T-helper 2 cell treated with Interferon-gamma antibody and Interleukin-4, amounts not matched to agents 5 μg/mL and 100 μg/mL, for 36 hours (primary cell): Measurements from ENCODE around the gene PIP4K2A.
A peak's percentile ranks its signal among the peaks of the same experiment; 100 is the strongest.
"Not testable (repeated sequence)": the region's sequence is repeated elsewhere in the genome, so short reads cannot be mapped to it uniquely, and the experiment has no call there.

ENCODE experiments used
- DNase-seq: peaks from one replicate; pipeline ENCODE4 v3.0.0; 2021; ENCODE audit warnings: low spot score
- H3K27ac Mint-ChIP-seq: one replicate; pipeline ENCODE4 v1.8.0; 2021; ENCODE audit warnings: mild to moderate bottlenecking, mixed read lengths
- H3K27me3 Mint-ChIP-seq: one replicate; pipeline ENCODE4 v1.8.0; 2021; ENCODE audit warnings: low read depth, mixed read lengths
- H3K36me3 Mint-ChIP-seq: one replicate; pipeline ENCODE4 v1.8.0; 2021; ENCODE audit warnings: low read depth, mixed read lengths
- H3K4me1 Mint-ChIP-seq: one replicate; pipeline ENCODE4 v1.8.0; 2021; ENCODE audit warnings: low read depth, mixed read lengths
- H3K4me3 Mint-ChIP-seq: one replicate; pipeline ENCODE4 v1.8.0; 2022; ENCODE audit warnings: mild to moderate bottlenecking, moderate library complexity, mixed read lengths
- H3K9me3 Mint-ChIP-seq: one replicate; pipeline ENCODE4 v1.8.0; 2021; ENCODE audit warnings: mixed read lengths

Gene PIP4K2A

GRCh38 chr10:22697800-22698199, 16.6 kb downstream of the PIP4K2A start:
- H3K4me1 Mint-ChIP-seq, result peaks cover 56% of the 10 kb centered on the region
- no peak overlapping the region for H3K4me3 Mint-ChIP-seq
- H3K36me3 Mint-ChIP-seq, result peaks cover 18% of the 10 kb centered on the region
- H3K27me3 Mint-ChIP-seq, result no peaks in the 10 kb centered on the region
- no peak overlapping the region for H3K27ac Mint-ChIP-seq
- no peak for DNase-seq
- no peaks in the 10 kb centered on the region for H3K9me3 Mint-ChIP-seq

- no peaks in the 10 kb centered on the region for H3K9me3 Mint-ChIP-seq
- H3K36me3 Mint-ChIP-seq, result peaks cover 13% of the 10 kb centered on the region
- H3K27ac Mint-ChIP-seq, result no peak overlapping the region
- H3K4me3 Mint-ChIP-seq, result no peak overlapping the region
- no peaks in the 10 kb centered on the region for H3K27me3 Mint-ChIP-seq
- H3K4me1 Mint-ChIP-seq, result peaks cover 56% of the 10 kb centered on the region
- DNase-seq, result no peak
Measured at GRCh38 chr10:22697101-22697500, 17.3 kb downstream of the PIP4K2A start.

- Mint-ChIP-seq H3K36me3 (peaks cover 12% of the 10 kb centered on the region), H3K4me1 (peaks cover 55% of the 10 kb centered on the region), H3K9me3 (no peaks in the 10 kb centered on the region), H3K27ac (peak overlapping the region; percentile 87), H3K27me3 (no peaks in the 10 kb centered on the region), H3K4me3 (peak overlapping the region; percentile 73)
- DNase-seq, result no peak
Measured at GRCh38 chr10:22693860-22694259, 20.5 kb downstream of the PIP4K2A start.

- peak overlapping the region; percentile 73 for H3K4me3 Mint-ChIP-seq
- peak overlapping the region; percentile 87 for H3K27ac Mint-ChIP-seq
- H3K27me3 Mint-ChIP-seq, result no peaks in the 10 kb centered on the region
- H3K4me1 Mint-ChIP-seq, result peaks cover 59% of the 10 kb centered on the region
- peaks cover 12% of the 10 kb centered on the region for H3K36me3 Mint-ChIP-seq
- DNase-seq, result peak; percentile 45
- H3K9me3 Mint-ChIP-seq, result no peaks in the 10 kb centered on the region
Measured at GRCh38 chr10:22693371-22693784, 21.0 kb downstream of the PIP4K2A start.

GRCh38 chr10:22692119-22692518, 22.3 kb downstream of the PIP4K2A start:
- H3K27ac Mint-ChIP-seq, H3K27me3 Mint-ChIP-seq, H3K4me3 Mint-ChIP-seq, DNase-seq, H3K9me3 Mint-ChIP-seq: not testable (repeated sequence)
- H3K4me1 Mint-ChIP-seq, result peaks cover 68% of the 10 kb centered on the region
- peaks cover 13% of the 10 kb centered on the region for H3K36me3 Mint-ChIP-seq

GRCh38 chr10:22690614-22691431, 23.6 kb downstream of the PIP4K2A start:
- H3K4me1 Mint-ChIP-seq, result peaks cover 69% of the 10 kb centered on the region
- no peaks in the 10 kb centered on the region for H3K9me3 Mint-ChIP-seq
- DNase-seq, result no peak
- peaks cover 15% of the 10 kb centered on the region for H3K36me3 Mint-ChIP-seq
- H3K27me3 Mint-ChIP-seq, result no peaks in the 10 kb centered on the region
- peak overlapping the region; percentile 61 for H3K27ac Mint-ChIP-seq
- H3K4me3 Mint-ChIP-seq, result no peak overlapping the region

GRCh38 chr10:22690158-22690557, 24.2 kb downstream of the PIP4K2A start:
- Mint-ChIP-seq H3K4me3 (no peak overlapping the region), H3K4me1 (peaks cover 69% of the 10 kb centered on the region), H3K27ac (no peak overlapping the region), H3K27me3 (no peaks in the 10 kb centered on the region), H3K9me3 (no peaks in the 10 kb centered on the region), H3K36me3 (peaks cover 17% of the 10 kb centered on the region)
- no peak for DNase-seq

- H3K4me1 Mint-ChIP-seq, result peaks cover 69% of the 10 kb centered on the region
- no peaks in the 10 kb centered on the region for H3K9me3 Mint-ChIP-seq
- H3K27ac Mint-ChIP-seq, result no peak overlapping the region
- no peak for DNase-seq
- H3K27me3 Mint-ChIP-seq, result no peaks in the 10 kb centered on the region
- H3K36me3 Mint-ChIP-seq, result peaks cover 9% of the 10 kb centered on the region
- H3K4me3 Mint-ChIP-seq, result no peak overlapping the region
Measured at GRCh38 chr10:22686347-22686746, 28.0 kb downstream of the PIP4K2A start.

- peaks cover 70% of the 10 kb centered on the region for H3K4me1 Mint-ChIP-seq
- H3K27ac Mint-ChIP-seq, result no peak overlapping the region
- no peaks in the 10 kb centered on the region for H3K27me3 Mint-ChIP-seq
- no peaks in the 10 kb centered on the region for H3K9me3 Mint-ChIP-seq
- DNase-seq, result no peak
- H3K36me3 Mint-ChIP-seq, result peaks cover 8% of the 10 kb centered on the region
- no peak overlapping the region for H3K4me3 Mint-ChIP-seq
Measured at GRCh38 chr10:22685926-22686325, 28.5 kb downstream of the PIP4K2A start.

GRCh38 chr10:22684699-22685098, 29.7 kb downstream of the PIP4K2A start:
- peak overlapping the region; percentile 98 for H3K27ac Mint-ChIP-seq

GRCh38 chr10:22683140-22683389, 31.3 kb downstream of the PIP4K2A start:
- peaks cover 9% of the 10 kb centered on the region for H3K36me3 Mint-ChIP-seq

More at GRCh38 chr10:22684699-22685098, 29.7 kb downstream of the PIP4K2A start:
- H3K36me3 Mint-ChIP-seq, result peaks cover 8% of the 10 kb centered on the region
- peak overlapping the region; percentile 82 for H3K4me3 Mint-ChIP-seq
- H3K27me3 Mint-ChIP-seq, result no peaks in the 10 kb centered on the region
- no peak for DNase-seq
- peaks cover 77% of the 10 kb centered on the region for H3K4me1 Mint-ChIP-seq
- no peaks in the 10 kb centered on the region for H3K9me3 Mint-ChIP-seq

GRCh38 chr10:22682237-22683139, 31.9 kb downstream of the PIP4K2A start:
- peaks cover 10% of the 10 kb centered on the region for H3K36me3 Mint-ChIP-seq
- peak overlapping the region; percentile 82 for H3K4me3 Mint-ChIP-seq
- peaks cover 79% of the 10 kb centered on the region for H3K4me1 Mint-ChIP-seq
- DNase-seq, result peak; percentile 59
- no peaks in the 10 kb centered on the region for H3K9me3 Mint-ChIP-seq
- H3K27ac Mint-ChIP-seq, result peak overlapping the region; percentile 98
- no peaks in the 10 kb centered on the region for H3K27me3 Mint-ChIP-seq

More at GRCh38 chr10:22683140-22683389, 31.3 kb downstream of the PIP4K2A start:
- peak overlapping the region; percentile 98 for H3K27ac Mint-ChIP-seq
- peak overlapping the region; percentile 82 for H3K4me3 Mint-ChIP-seq
- no peaks in the 10 kb centered on the region for H3K27me3 Mint-ChIP-seq
- no peak for DNase-seq
- H3K4me1 Mint-ChIP-seq, result peaks cover 77% of the 10 kb centered on the region
- H3K9me3 Mint-ChIP-seq, result no peaks in the 10 kb centered on the region

GRCh38 chr10:22681783-22682183, 32.6 kb downstream of the PIP4K2A start:
- Mint-ChIP-seq H3K9me3 (no peaks in the 10 kb centered on the region), H3K27me3 (no peaks in the 10 kb centered on the region), H3K4me3 (peak overlapping the region; percentile 82), H3K4me1 (peaks cover 81% of the 10 kb centered on the region), H3K27ac (peak overlapping the region; percentile 98), H3K36me3 (peaks cover 7% of the 10 kb centered on the region)
- DNase-seq, result peak; percentile 56

GRCh38 chr10:22681301-22681700, 33.1 kb downstream of the PIP4K2A start:
- Mint-ChIP-seq H3K36me3 (peaks cover 7% of the 10 kb centered on the region), H3K4me1 (peaks cover 84% of the 10 kb centered on the region), H3K27me3 (no peaks in the 10 kb centered on the region), H3K9me3 (no peaks in the 10 kb centered on the region), H3K4me3 (peak overlapping the region; percentile 25), H3K27ac (peak overlapping the region; percentile 83)
- DNase-seq, result no peak
